Fibroblast of lung (primary cell): ENCODE measurements around the gene SLC16A6. TPM values are rescaled to one million over a fixed set of nuclear protein-coding genes. Genes with fewer than 3 reads are reported as not detected.

Experiments
- DNase-seq, 2 donors: peaks; one replicate each; pipeline versions ENCODE4 v3.0.0 to v3.0.0-alpha.2; 2010; ENCODE audit warnings: low read depth in 2 of 2
- H2AFZ ChIP-seq: 2 replicates; pipeline ENCODE4 v1.5.1; 2012; ENCODE audit warnings: low read length, control low read depth, inconsistent platforms
- H3K27ac ChIP-seq: 2 replicates; pipeline ENCODE4 v1.5.1; 2011; ENCODE audit warnings: low read length, control low read depth; ENCODE audit not compliant: insufficient read depth
- H3K27me3 ChIP-seq: 2 replicates; pipeline ENCODE4 v1.5.1; 2011; ENCODE audit warnings: mild to moderate bottlenecking, low read length; ENCODE audit not compliant: control insufficient read depth, insufficient read depth
- H3K36me3 ChIP-seq: 2 replicates; pipeline ENCODE4 v1.5.1; 2011; ENCODE audit warnings: low read length; ENCODE audit not compliant: control insufficient read depth, insufficient read depth
- H3K4me1 ChIP-seq: 2 replicates; pipeline ENCODE4 v1.5.1; 2011; ENCODE audit warnings: low read length; ENCODE audit not compliant: control insufficient read depth, insufficient read depth; ENCODE audit errors: extremely low read depth
- H3K4me2 ChIP-seq: 2 replicates; pipeline ENCODE4 v1.5.1; 2011; ENCODE audit warnings: low read length, control low read depth; ENCODE audit not compliant: insufficient read depth; ENCODE audit errors: extremely low read depth
- H3K4me3 ChIP-seq, 4 experiments: fragments of 200-600 bp in 1 of 4; sonication (generic) in 1 of 4; replicated peaks in 1 of 4; 2 replicates each; pipeline ENCODE4 v1.5.1; 2011 to 2016; ENCODE audit warnings: low read length in 4 of 4, low read depth in 3 of 4, mild to moderate bottlenecking in 3 of 4, control low read depth in 2 of 4, inconsistent platforms in 1 of 4, mixed read lengths in 1 of 4; ENCODE audit not compliant: insufficient read depth in 1 of 4; ENCODE audit errors: control extremely low read depth in 1 of 4
- H3K79me2 ChIP-seq: 2 replicates; pipeline ENCODE4 v1.5.1; 2012; ENCODE audit warnings: mild to moderate bottlenecking, low read length, inconsistent platforms; ENCODE audit not compliant: control insufficient read depth, insufficient read depth
- H3K9ac ChIP-seq: 2 replicates; pipeline ENCODE4 v1.5.1; 2011; ENCODE audit warnings: mild to moderate bottlenecking, low read length, control low read depth; ENCODE audit not compliant: insufficient read depth
- H3K9me3 ChIP-seq: 2 replicates; pipeline ENCODE4 v1.5.1; 2012; ENCODE audit warnings: low read depth, low read length; ENCODE audit not compliant: control insufficient read depth, insufficient read depth
- H4K20me1 ChIP-seq: 2 replicates; pipeline ENCODE4 v1.5.1; 2011; ENCODE audit warnings: low read length; ENCODE audit not compliant: control insufficient read depth, insufficient read depth; ENCODE audit errors: extremely low read depth
- EZH2 ChIP-seq: IDR thresholded peaks from 2 replicates; pipeline ENCODE4 v1.5.1; 2012; ENCODE audit warnings: low read length, control low read depth, mild to moderate bottlenecking; ENCODE audit errors: missing control alignments
- polyA plus RNA-seq, 2 donors: library from polyadenylated mRNA; depleted of rRNA in 1 of 2; stranded (reverse) in 1 of 2; unstranded in 1 of 2; fragments of >200 nt; gene quantifications; 2 replicates each; pipeline ENCODE4 v1.2.1, GENCODE V29; 2011 to 2012; ENCODE audit warnings: missing spikeins in 1 of 2
- total RNA-seq: library from RNA; depleted of rRNA; stranded (reverse); fragments of >200 nt; gene quantifications from 2 replicates; pipeline ENCODE4 v1.2.1, GENCODE V29; 2014
- TF ChIP-seq, protein P1 (sequence below), 2 donors: IDR thresholded peaks in 1 of 2; conservative IDR thresholded peaks in 1 of 2; 1 replicate in 1 of 2; 2 replicates in 1 of 2; pipeline ENCODE4 v1.5.1; 2011 to 2012; ENCODE audit warnings: low read length in 2 of 2, control low read depth in 1 of 2, inconsistent platforms in 1 of 2, low read depth in 1 of 2, mild to moderate bottlenecking in 1 of 2

The SLC16A6 gene
- total and polyA plus RNA-seq, 2 donors (not counting 1 experiment from before 2014, with no cell fraction given): 1.7 to 8.3 TPM

DNA sequence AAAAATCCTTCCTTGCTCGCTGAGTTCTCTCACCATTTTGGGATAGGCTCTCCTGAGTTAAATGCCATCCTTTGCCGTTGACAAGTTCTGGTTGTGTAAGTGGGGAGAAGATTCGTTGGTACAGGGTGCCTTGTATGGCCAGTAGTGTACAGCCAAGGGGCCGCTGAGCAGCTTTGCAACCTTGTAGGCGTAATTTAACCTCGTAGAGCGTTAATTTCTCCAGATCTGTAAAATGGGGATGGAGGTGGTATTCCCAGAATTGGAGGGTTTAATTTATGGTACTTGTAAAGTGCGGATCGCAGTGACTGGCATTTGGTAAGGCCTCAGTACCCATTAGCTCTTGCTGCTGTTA is 1.7 kb upstream of the SLC16A6 start:
- no peaks in the 10 kb centered on the region for H3K27me3 ChIP-seq

DNA sequence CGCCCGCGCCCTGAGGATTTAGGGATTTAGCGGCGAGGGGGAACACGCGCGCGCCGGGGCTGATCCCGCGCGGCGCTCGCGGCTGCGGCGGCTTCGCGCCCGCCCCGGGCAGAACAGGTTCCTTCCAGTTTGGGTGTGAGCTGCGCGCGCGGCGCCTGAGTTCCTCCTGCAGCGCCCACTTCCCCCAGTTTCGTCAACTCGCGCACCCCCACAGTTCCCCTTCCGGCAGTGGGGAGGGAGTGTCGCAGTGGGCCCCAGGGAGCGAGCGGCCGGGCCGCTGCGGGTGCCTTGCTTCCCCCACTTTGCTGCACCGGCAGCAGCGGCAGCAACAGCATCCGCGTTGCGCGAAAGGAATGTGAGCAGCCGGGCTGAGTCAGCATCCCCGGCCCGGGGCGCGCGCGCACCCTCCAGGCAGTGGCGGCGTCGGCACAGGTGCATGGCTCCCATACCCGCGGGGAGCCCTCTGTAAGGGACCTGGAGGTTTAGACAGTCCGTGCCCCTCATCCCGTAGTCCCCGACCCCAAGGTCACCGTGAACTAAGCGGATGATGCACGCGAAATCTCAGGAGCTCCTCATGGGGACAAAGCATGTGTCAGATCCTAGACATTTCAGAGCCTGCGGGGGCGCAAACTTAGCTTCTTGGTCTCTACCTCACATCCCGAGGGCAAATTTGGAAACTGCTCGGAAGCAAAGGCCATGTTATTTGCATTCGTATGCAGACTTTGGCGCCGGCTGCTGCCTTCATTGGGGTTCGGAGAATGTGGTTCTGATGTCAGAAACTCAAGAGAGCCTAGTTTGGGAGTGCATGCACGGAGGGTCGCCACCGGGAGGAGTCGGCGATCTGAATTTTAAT is 1.1 kb upstream of the SLC16A6 start:
- Histone ChIP-seq H3K27ac (peak overlapping the region; percentile 80), H3K36me3 (no peaks in the 10 kb centered on the region), H3K4me2 (peak overlapping the region; percentile 88), H3K9ac (peak overlapping the region; percentile 84), H3K4me3 (peak overlapping the region; percentile 56 to 74 (median 68)), H3K27me3 (no peaks in the 10 kb centered on the region), H2AFZ (peak overlapping the region; percentile 41), H3K4me1 (peaks cover 8% of the 10 kb centered on the region), H4K20me1 (no peaks in the 10 kb centered on the region), H3K9me3 (no peaks in the 10 kb centered on the region), H3K79me2 (no peaks in the 10 kb centered on the region)
- TF ChIP-seq EZH2: no peak
- TF ChIP-seq, protein P1, sequence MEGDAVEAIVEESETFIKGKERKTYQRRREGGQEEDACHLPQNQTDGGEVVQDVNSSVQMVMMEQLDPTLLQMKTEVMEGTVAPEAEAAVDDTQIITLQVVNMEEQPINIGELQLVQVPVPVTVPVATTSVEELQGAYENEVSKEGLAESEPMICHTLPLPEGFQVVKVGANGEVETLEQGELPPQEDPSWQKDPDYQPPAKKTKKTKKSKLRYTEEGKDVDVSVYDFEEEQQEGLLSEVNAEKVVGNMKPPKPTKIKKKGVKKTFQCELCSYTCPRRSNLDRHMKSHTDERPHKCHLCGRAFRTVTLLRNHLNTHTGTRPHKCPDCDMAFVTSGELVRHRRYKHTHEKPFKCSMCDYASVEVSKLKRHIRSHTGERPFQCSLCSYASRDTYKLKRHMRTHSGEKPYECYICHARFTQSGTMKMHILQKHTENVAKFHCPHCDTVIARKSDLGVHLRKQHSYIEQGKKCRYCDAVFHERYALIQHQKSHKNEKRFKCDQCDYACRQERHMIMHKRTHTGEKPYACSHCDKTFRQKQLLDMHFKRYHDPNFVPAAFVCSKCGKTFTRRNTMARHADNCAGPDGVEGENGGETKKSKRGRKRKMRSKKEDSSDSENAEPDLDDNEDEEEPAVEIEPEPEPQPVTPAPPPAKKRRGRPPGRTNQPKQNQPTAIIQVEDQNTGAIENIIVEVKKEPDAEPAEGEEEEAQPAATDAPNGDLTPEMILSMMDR (conservative IDR thresholded peaks at IDR 0.05 in 1 of 2, IDR thresholded peaks at IDR 0.05 in 1 of 2; ENCODE audit: low read depth in 1 of 2, low read length in 2 of 2): peak in 1 of 2 donors; percentile 4
- peak; percentile 59 to 77 for DNase-seq

More for the DNA sequence above, 1.7 kb upstream of the SLC16A6 start:
- Histone ChIP-seq H3K9me3 (no peaks in the 10 kb centered on the region), H3K4me1 (peaks cover 8% of the 10 kb centered on the region), H4K20me1 (no peaks in the 10 kb centered on the region), H3K36me3 (no peaks in the 10 kb centered on the region), H3K9ac (no peak overlapping the region), H3K27ac (no peak overlapping the region), H3K4me2 (peak overlapping the region; percentile 88), H2AFZ (no peak overlapping the region), H3K4me3 (peak overlapping the region in 1 of 4 experiments; percentile 74), H3K79me2 (no peaks in the 10 kb centered on the region)
- TF ChIP-seq, protein P1 (conservative IDR thresholded peaks at IDR 0.05 in 1 of 2, IDR thresholded peaks at IDR 0.05 in 1 of 2; ENCODE audit: low read depth in 1 of 2, low read length in 2 of 2): no peak
- no peak for TF ChIP-seq EZH2
- no peak for DNase-seq

DNA sequence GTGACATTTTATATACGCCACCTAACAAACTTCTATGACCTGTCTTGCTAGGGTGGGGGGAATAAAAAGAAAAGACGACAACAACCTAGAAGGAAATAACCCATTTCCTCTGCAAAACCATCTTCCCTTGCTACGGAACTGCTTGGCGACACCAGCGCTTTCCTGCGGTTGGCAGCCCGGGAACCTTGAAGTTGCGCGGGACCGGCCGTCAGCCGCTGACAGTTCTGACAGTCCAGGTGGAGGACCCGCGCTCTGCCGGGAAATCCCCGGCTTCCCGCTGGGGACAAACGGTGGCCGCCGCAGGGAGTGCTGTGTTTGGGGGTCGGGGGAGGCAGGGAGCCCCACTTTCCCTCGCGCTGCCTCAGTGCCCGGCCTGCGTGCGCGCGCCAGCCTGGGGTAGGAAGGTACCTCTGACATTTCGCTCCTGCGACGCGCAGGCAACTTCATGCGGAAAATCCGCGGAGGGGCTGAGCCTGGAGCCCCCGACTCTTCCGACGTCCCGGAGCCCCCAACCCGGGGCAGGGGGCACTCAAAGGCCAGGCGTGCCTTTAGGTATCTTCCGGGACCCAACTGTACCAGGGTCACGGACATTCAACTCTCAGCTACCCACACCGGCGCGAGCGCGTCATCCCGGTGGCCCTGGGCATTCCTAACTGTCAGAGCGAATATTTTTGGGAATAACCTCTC is 516 bp downstream of the SLC16A6 start:
- Histone ChIP-seq H3K9ac (peak overlapping the region; percentile 65), H3K4me3 (peak overlapping the region; percentile 59 to 74 (median 66)), H3K9me3 (no peaks in the 10 kb centered on the region), H3K27me3 (no peaks in the 10 kb centered on the region), H4K20me1 (no peaks in the 10 kb centered on the region), H2AFZ (peak overlapping the region; percentile 30), H3K4me2 (peak overlapping the region; percentile 96), H3K27ac (peak overlapping the region; percentile 69), H3K4me1 (peaks cover 8% of the 10 kb centered on the region), H3K79me2 (no peaks in the 10 kb centered on the region), H3K36me3 (no peaks in the 10 kb centered on the region)
- TF ChIP-seq, protein P1 (conservative IDR thresholded peaks at IDR 0.05 in 1 of 2, IDR thresholded peaks at IDR 0.05 in 1 of 2; ENCODE audit: low read depth in 1 of 2, low read length in 2 of 2): no peak
- no peak for TF ChIP-seq EZH2
- no peak for DNase-seq
